HG03039 (cell line): ENCODE results near the gene TXNRD2.

ENCODE experiments used
- ATAC-seq: cut with Tn5 transposase; IDR thresholded peaks from one replicate; pipeline ENCODE4 v1.9.1; 2021; ENCODE audit warnings: mild to moderate bottlenecking, moderate library complexity; ENCODE audit not compliant: unreplicated experiment

TXNRD2 gene

GRCh38 chr22:19868773-19869471, 72.7 kb downstream of the TXNRD2 start:
- ATAC-seq = no peak

- no peak for ATAC-seq
These were observed 73.3 kb downstream of the TXNRD2 start for GRCh38 chr22:19868333-19868732.

- no peak for ATAC-seq
These were observed 74.0 kb downstream of the TXNRD2 start for GRCh38 chr22:19867617-19868016.

GRCh38 chr22:19866665-19867009, 75.0 kb downstream of the TXNRD2 start:
- ATAC-seq = no peak

- ATAC-seq = no peak
These were observed 76.3 kb downstream of the TXNRD2 start for GRCh38 chr22:19865141-19865829.

GRCh38 chr22:19864538-19865106, 77.0 kb downstream of the TXNRD2 start:
- no peak for ATAC-seq

GRCh38 chr22:19863571-19863970, 78.0 kb downstream of the TXNRD2 start:
- ATAC-seq = no peak

GRCh38 chr22:19862619-19863246, 78.9 kb downstream of the TXNRD2 start:
- ATAC-seq = no peak

GRCh38 chr22:19859861-19860510, 81.6 kb downstream of the TXNRD2 start:
- ATAC-seq = no peak

GRCh38 chr22:19857382-19857781, 84.2 kb downstream of the TXNRD2 start:
- ATAC-seq = no peak

- peak; percentile 9 for ATAC-seq
These were observed 85.9 kb downstream of the TXNRD2 start for GRCh38 chr22:19855504-19856409.

- ATAC-seq = peak; percentile 80
These were observed 86.7 kb downstream of the TXNRD2 start, which contains the start of the genes GNB1L and RTL10 for GRCh38 chr22:19854778-19855503. Gene GNB1L (minus strand): TSS chr22:19854874. CDS start chr22:19821355, 33,519 bp downstream. Gene RTL10 (minus strand): TSS chr22:19854874. CDS start chr22:19852261, 2,613 bp downstream.

GRCh38 chr22:19853879-19854777, 87.5 kb downstream of the TXNRD2 start:
- peak; percentile 8 for ATAC-seq

GRCh38 chr22:19853058-19853878, 88.3 kb downstream of the TXNRD2 start:
- ATAC-seq = no peak

- ATAC-seq = no peak
These were observed 89.3 kb downstream of the TXNRD2 start for GRCh38 chr22:19852177-19852781.

- no peak for ATAC-seq
These were observed 90.1 kb downstream of the TXNRD2 start for GRCh38 chr22:19851291-19852176.
